Body of pancreas (tissue), 4 donors: ENCODE measurements around the gene POLDIP3. TPM values are rescaled to one million over a fixed set of nuclear protein-coding genes. Genes with fewer than 3 reads are reported as not detected.

ENCODE experiments used
- ATAC-seq: fragments of 150-250 bp; one replicate; pipeline ENCODE4 v1.9.1; 2016
- DNase-seq, 4 donors: peaks; one replicate each; pipeline ENCODE4 v3.0.0-alpha.2; 2019
- H3K27ac ChIP-seq, 4 donors: fragments of 200-600 bp; sonication (generic); 1 replicate in 3 of 4; 2 replicates in 1 of 4; pipeline versions ENCODE4 v1.5.1 to v1.6.1; 2016 to 2019; ENCODE audit warnings: mild to moderate bottlenecking in 1 of 4, mixed read lengths in 1 of 4, moderate library complexity in 1 of 4
- H3K27me3 ChIP-seq, 2 donors: fragments of 200-600 bp; sonication (generic); one replicate each; pipeline ENCODE4 v1.6.0; 2016; ENCODE audit warnings: mild to moderate bottlenecking in 1 of 2
- H3K36me3 ChIP-seq, 2 donors: fragments of 200-600 bp; sonication (generic); replicated peaks in 1 of 2; 2 replicates each; pipeline ENCODE4 v1.5.1; 2016; ENCODE audit warnings: low read depth in 2 of 2; ENCODE audit not compliant: insufficient read depth in 1 of 2
- H3K4me1 ChIP-seq: fragments of 200-600 bp; sonication (generic); one replicate; pipeline ENCODE4 v1.6.0; 2016
- H3K4me3 ChIP-seq, 2 donors: fragments of 200-600 bp; sonication (generic); 1 replicate in 1 of 2; 2 replicates in 1 of 2; pipeline ENCODE4 v1.5.1; 2016 to 2019
- H3K9me3 ChIP-seq, 3 donors: fragments of 200-600 bp; sonication (generic); 1 replicate in 2 of 3; 2 replicates in 1 of 3; pipeline ENCODE4 v1.5.1; 2016
- CTCF ChIP-seq, 7 experiments: fragments of 450-650 bp in 4 of 7; fragments of 200-600 bp in 3 of 7; sonication (generic) in 3 of 7; IDR thresholded peaks; one replicate each; pipeline ENCODE4 v1.5.1; 2016 to 2019; ENCODE audit warnings: antibody characterized with exemption in 7 of 7
- POLR2A ChIP-seq, 3 donors: fragments of 450-650 bp; IDR thresholded peaks; one replicate each; pipeline ENCODE4 v1.6.1; 2016; ENCODE audit warnings: antibody characterized with exemption in 3 of 3, mild to moderate bottlenecking in 2 of 3
- WGBS, 2 donors: methylation state at CpG; one replicate each; pipeline ENCODE4 v1.1.5; 2017; 5-methylcytosine and 5-hydroxymethylcytosine counted together
- intact Hi-C: fragments of 100-400 bp; cut with DNase I; formaldehyde crosslinking; loops from one replicate; pipeline ENCODE4 v1.15.1; 2023
- total RNA-seq, 2 donors: library from RNA; depleted of rRNA; stranded (reverse); fragments of >200 nt; gene quantifications; one replicate each; pipeline ENCODE4 v1.1.0, GENCODE V29; 2016

Gene POLDIP3
- total RNA-seq, 2 donors from 2014 or later = 23.1 to 30.6 TPM

GRCh38 chr22:42654436-42655073, 39.9 kb upstream of the POLDIP3 start:
- H3K36me3 ChIP-seq = no peaks in the 10 kb centered on the region
- DNase-seq (no peak), ATAC-seq (no peak)
- H3K4me1 ChIP-seq = peaks cover 7% of the 10 kb centered on the region
- peak overlapping the region in 1 of 4 donors; percentile 0 for H3K27ac ChIP-seq
- intact Hi-C loops = loop anchor here (10.0 kb wide), 1 partner anchor 110 kb away; no protein-coding TSS in a partner anchor
- WGBS, 2 donors = 67 to 77% methylated on average over 7 of the region's 7 CpGs
- H3K27me3 ChIP-seq = no peaks in the 10 kb centered on the region
- TF ChIP-seq CTCF (IDR thresholded peaks at IDR 0.05) = no peak
- TF ChIP-seq POLR2A (IDR thresholded peaks at IDR 0.05) = no peak
- H3K9me3 ChIP-seq = no peaks in the 10 kb centered on the region
- H3K4me3 ChIP-seq = no peak overlapping the region

GRCh38 chr22:42653999-42654398, 39.3 kb upstream of the POLDIP3 start:
- no peak for ATAC-seq

GRCh38 chr22:42651134-42651533, 36.5 kb upstream of the POLDIP3 start:
- TF ChIP-seq POLR2A (IDR thresholded peaks at IDR 0.05) (no peak), CTCF (IDR thresholded peaks at IDR 0.05) (no peak)
- Histone ChIP-seq H3K9me3 (no peaks in the 10 kb centered on the region), H3K27ac (no peak overlapping the region), H3K4me1 (peaks cover 35% of the 10 kb centered on the region), H3K4me3 (no peak overlapping the region), H3K36me3 (no peaks in the 10 kb centered on the region), H3K27me3 (no peaks in the 10 kb centered on the region)
- intact Hi-C loops = loop anchor here (10.0 kb wide), 1 partner anchor 114 kb away; no protein-coding TSS in a partner anchor
- ATAC-seq = no peak
- WGBS, 2 donors = 51 to 73% methylated on average over 6 to 7 of the region's 7 CpGs
- DNase-seq = no peak

More at GRCh38 chr22:42653999-42654398, 39.3 kb upstream of the POLDIP3 start:
- 69 to 70% methylated on average over 4 of the region's 4 CpGs for WGBS, 2 donors
- Histone ChIP-seq H3K4me1 (peaks cover 9% of the 10 kb centered on the region), H3K4me3 (no peak overlapping the region), H3K9me3 (no peaks in the 10 kb centered on the region), H3K36me3 (no peaks in the 10 kb centered on the region), H3K27me3 (no peaks in the 10 kb centered on the region), H3K27ac (peak overlapping the region in 1 of 4 donors; percentile 0)
- TF ChIP-seq POLR2A (IDR thresholded peaks at IDR 0.05) = no peak
- TF ChIP-seq CTCF (IDR thresholded peaks at IDR 0.05) = no peak
- no peak for DNase-seq
- intact Hi-C loops = loop anchor here (10.0 kb wide), 1 partner anchor 111 kb away; no protein-coding TSS in a partner anchor

GRCh38 chr22:42649246-42650099, 34.8 kb upstream of the POLDIP3 start, which contains the start of gene CYB5R3:
TSS of gene CYB5R3 (minus strand) at chr22:42649392. CDS start at chr22:42649315, 77 bp downstream.
- Histone ChIP-seq H3K4me1 (peaks cover 51% of the 10 kb centered on the region), H3K9me3 (no peaks in the 10 kb centered on the region), H3K36me3 (no peaks in the 10 kb centered on the region), H3K27ac (peak within 1 kb of the TSS; percentile 90 to 96 (median 94)), H3K27me3 (no peaks in the 10 kb centered on the region), H3K4me3 (peak within 1 kb of the TSS; percentile 55 to 86)
- ATAC-seq (peak; percentile 82), DNase-seq (peak; percentile 83)
- TF ChIP-seq POLR2A (IDR thresholded peaks at IDR 0.05) (no peak), CTCF (IDR thresholded peaks at IDR 0.05) (no peak)
- WGBS, 2 donors = 12 to 75% methylated on average over 8 to 58 of the region's 81 CpGs
- intact Hi-C loops = loop anchor here (10.0 kb wide), 1 partner anchor 115 kb away; no protein-coding TSS in a partner anchor
